ENCODE data around the gene PLEKHM1. TPM values are rescaled to one million over a fixed set of nuclear protein-coding genes. Genes with fewer than 3 reads are reported as not detected.

PLEKHM1 gene
- total and polyA plus RNA-seq, 4 donors: 11.6 to 30.0 (median 16.8) TPM

DNA sequence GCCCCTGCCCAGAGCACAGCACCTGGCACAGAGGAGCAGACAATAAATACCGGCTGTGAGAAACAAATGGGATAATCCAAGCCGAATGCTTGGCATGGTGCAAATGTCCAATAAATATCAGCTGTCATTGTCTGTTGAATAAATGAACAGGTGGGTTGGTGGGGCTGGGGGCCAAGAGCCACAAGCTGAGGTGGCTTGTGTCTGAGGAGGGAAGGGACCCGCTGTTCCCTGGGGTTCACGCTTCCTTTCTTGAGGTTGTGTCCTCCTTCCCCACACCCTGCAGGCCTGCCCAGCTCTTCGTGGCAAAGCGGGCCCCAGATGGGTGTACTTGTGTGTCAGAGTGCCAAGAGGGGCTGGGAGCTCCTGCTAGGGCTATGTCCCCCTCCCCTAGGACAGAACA lies 96.4 kb downstream of the PLEKHM1 start:
- Histone ChIP-seq H3K9me3 (ENCODE audit: control insufficient read depth, insufficient read depth, low read length) (no peaks in the 10 kb centered on the region), H3K27ac (ENCODE audit: low read depth, low read length) (no peak overlapping the region)
- no peak for DNase-seq (ENCODE audit: low read depth in 4 of 6, low spot score in 6 of 6)

DNA sequence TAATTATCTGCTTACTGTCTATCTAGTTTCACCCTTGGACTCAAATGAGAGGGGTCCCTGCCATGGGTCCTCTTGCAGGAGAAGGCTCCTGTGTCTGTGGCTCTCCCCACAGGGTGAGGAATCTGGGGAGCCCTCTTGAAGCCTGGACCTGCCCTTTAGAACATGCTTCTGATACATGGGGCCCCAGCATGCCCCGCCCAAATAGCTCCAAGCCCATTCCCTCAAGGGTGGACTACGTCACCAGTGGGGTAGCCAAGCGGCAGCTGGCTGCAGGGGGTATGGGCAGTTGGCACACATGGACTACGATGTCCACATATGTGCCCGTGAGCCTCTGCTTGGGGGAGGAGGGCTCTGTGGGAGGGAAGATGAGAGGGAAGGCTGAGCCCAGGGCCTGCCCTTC lies 97.1 kb downstream of the PLEKHM1 start:
- Histone ChIP-seq H3K27me3 (ENCODE audit: control insufficient read depth, insufficient read depth, low read length) (peaks cover 5% of the 10 kb centered on the region), H3K27ac (ENCODE audit: low read depth, low read length) (no peak overlapping the region), H3K4me1 (ENCODE audit: control insufficient read depth, insufficient read depth, low read length) (peaks cover 16% of the 10 kb centered on the region), H3K4me3 (ENCODE audit: low read depth, low read length) (no peak overlapping the region), H3K9me3 (ENCODE audit: control insufficient read depth, insufficient read depth, low read length) (no peaks in the 10 kb centered on the region), H3K36me3 (ENCODE audit: control insufficient read depth, insufficient read depth, low read length) (peaks cover 26% of the 10 kb centered on the region)
- WGBS (ENCODE audit: insufficient coverage): 90% methylated on average over 4 of the region's 5 CpGs
- DNase-seq (ENCODE audit: low read depth in 4 of 6, low spot score in 6 of 6): no peak

More for the DNA sequence above, 96.4 kb downstream of the PLEKHM1 start:
- Histone ChIP-seq H3K4me1 (ENCODE audit: control insufficient read depth, insufficient read depth, low read length) (peaks cover 16% of the 10 kb centered on the region), H3K4me3 (ENCODE audit: low read depth, low read length) (no peak overlapping the region), H3K36me3 (ENCODE audit: control insufficient read depth, insufficient read depth, low read length) (peaks cover 26% of the 10 kb centered on the region), H3K27me3 (ENCODE audit: control insufficient read depth, insufficient read depth, low read length) (peaks cover 2% of the 10 kb centered on the region)
- 84% methylated on average over 3 of the region's 6 CpGs for WGBS (ENCODE audit: insufficient coverage)

DNA sequence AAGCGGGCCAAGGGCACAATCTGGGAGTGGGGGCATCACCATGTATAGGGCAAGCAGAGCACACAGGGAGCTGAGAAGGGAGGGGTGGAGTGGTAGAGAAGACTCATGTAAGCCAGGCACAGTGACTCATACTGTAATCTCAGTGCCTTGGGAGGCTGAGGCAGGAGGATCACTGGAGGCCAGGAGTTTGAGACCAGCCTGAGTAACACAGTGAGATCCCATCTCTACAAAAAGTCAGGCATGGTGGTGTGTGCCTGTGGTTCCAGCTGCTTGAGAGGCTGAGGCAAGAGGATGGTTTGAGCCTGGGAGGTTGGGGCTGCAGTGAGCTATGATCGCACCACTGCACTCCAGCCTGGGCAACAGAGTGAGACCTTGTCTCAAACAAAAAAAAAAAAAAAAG lies 98.6 kb downstream of the PLEKHM1 start:
- peaks cover 5% of the 10 kb centered on the region for H3K27me3 ChIP-seq (ENCODE audit: control insufficient read depth, insufficient read depth, low read length)
- H3K36me3 ChIP-seq (ENCODE audit: control insufficient read depth, insufficient read depth, low read length): peaks cover 24% of the 10 kb centered on the region
- no peaks in the 10 kb centered on the region for H3K9me3 ChIP-seq (ENCODE audit: control insufficient read depth, insufficient read depth, low read length)
- no peak overlapping the region for H3K4me3 ChIP-seq (ENCODE audit: low read depth, low read length)
- DNase-seq (ENCODE audit: low read depth in 4 of 6, low spot score in 6 of 6): no peak
- WGBS (ENCODE audit: insufficient coverage): 83% methylated on average over 2 of the region's 2 CpGs
- H3K4me1 ChIP-seq (ENCODE audit: control insufficient read depth, insufficient read depth, low read length): peaks cover 16% of the 10 kb centered on the region
- H3K27ac ChIP-seq (ENCODE audit: low read depth, low read length): no peak overlapping the region

DNA sequence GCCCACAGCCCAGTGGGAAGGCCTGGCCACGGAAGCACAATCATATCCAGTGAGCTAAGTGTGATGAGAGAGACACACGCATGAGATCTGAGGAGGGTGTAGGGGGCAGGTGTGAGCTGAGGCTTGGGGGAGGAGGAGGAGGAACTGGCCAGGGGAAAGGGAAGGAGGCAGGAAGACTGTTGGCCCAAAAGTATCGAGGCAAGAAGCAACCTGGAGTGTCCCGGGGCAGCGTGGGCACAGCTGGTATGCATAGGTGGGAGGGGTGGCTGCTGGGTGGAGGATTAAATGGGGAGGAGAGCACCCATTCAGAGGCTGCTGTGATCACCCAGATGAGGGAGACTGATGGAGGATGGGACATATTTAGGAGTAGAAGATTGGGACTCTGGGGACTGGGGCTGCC lies 99.2 kb downstream of the PLEKHM1 start:
- H3K4me1 ChIP-seq (ENCODE audit: control insufficient read depth, insufficient read depth, low read length): peaks cover 16% of the 10 kb centered on the region
- peaks cover 18% of the 10 kb centered on the region for H3K36me3 ChIP-seq (ENCODE audit: control insufficient read depth, insufficient read depth, low read length)
- WGBS (ENCODE audit: insufficient coverage): 52% methylated on average over 5 of the region's 5 CpGs
- H3K4me3 ChIP-seq (ENCODE audit: low read depth, low read length): no peak overlapping the region
- H3K27ac ChIP-seq (ENCODE audit: low read depth, low read length): no peak overlapping the region
- peaks cover 5% of the 10 kb centered on the region for H3K27me3 ChIP-seq (ENCODE audit: control insufficient read depth, insufficient read depth, low read length)
- DNase-seq (ENCODE audit: low read depth in 4 of 6, low spot score in 6 of 6): no peak
- no peaks in the 10 kb centered on the region for H3K9me3 ChIP-seq (ENCODE audit: control insufficient read depth, insufficient read depth, low read length)

DNA sequence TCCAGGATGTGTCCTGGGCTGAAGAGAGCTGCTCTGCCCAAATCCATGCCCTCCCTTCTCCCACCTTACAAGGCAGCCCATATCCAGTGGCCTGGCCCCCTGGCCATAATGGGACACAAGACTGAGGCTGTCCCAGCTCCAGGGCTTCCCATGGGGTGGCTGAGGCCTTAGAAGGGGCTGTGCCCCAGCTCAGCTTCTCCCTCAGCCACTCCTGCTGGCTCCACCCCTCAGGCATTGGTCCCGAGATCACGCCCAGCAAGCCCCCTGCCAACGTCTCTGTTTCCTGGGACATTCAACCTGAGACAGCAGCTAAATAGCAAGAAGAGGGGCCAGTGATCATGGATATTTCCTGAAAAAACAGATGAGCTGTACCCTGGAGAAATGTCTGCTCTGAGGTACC lies 101.2 kb downstream of the PLEKHM1 start:
- Histone ChIP-seq H3K27me3 (ENCODE audit: control insufficient read depth, insufficient read depth, low read length) (peaks cover 5% of the 10 kb centered on the region), H3K36me3 (ENCODE audit: control insufficient read depth, insufficient read depth, low read length) (peaks cover 5% of the 10 kb centered on the region), H3K4me1 (ENCODE audit: control insufficient read depth, insufficient read depth, low read length) (peaks cover 9% of the 10 kb centered on the region), H3K4me3 (ENCODE audit: low read depth, low read length) (no peak overlapping the region), H3K9me3 (ENCODE audit: control insufficient read depth, insufficient read depth, low read length) (no peaks in the 10 kb centered on the region), H3K27ac (ENCODE audit: low read depth, low read length) (no peak overlapping the region)
- DNase-seq (ENCODE audit: low read depth in 4 of 6, low spot score in 6 of 6): no peak
- 23% methylated on average over 3 of the region's 3 CpGs for WGBS (ENCODE audit: insufficient coverage)

DNA sequence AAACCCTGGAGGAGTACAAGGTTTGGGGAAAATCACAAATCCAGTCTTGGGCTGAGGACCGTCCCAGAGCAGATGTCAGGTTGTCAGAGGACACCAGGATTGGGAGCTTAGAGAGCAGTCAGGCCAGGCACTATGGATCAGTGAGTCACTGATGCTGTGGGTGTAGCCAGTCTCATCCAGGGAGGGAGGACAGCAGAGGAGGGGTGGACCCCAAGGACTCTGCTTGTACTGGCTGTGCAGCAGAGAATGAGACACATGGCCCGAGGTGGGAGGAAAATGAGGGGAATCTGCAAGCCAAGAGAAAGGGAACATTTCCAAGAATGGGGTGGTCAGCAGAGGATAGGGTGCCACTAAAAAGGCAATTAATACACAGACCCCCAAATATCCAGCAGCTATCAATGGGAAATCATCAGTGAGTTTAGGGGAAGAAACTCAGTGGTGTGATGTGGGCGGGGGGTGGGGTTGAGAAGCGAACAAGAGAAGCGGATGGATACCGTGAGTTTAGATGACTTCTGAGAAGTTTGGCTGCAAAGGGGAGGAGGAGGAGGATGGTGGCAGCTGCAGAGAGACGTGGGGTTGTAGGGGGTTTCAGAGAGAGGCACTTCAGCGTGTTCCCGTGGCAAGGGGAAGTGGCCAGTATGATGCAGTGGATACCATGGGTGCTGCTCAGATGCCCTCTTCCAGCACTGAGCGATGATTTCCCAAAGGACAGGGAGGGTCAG lies 101.8 kb downstream of the PLEKHM1 start:
- Histone ChIP-seq H3K4me3 (ENCODE audit: low read depth, low read length) (no peak overlapping the region), H3K36me3 (ENCODE audit: control insufficient read depth, insufficient read depth, low read length) (no peaks in the 10 kb centered on the region), H3K9me3 (ENCODE audit: control insufficient read depth, insufficient read depth, low read length) (no peaks in the 10 kb centered on the region), H3K4me1 (ENCODE audit: control insufficient read depth, insufficient read depth, low read length) (peaks cover 11% of the 10 kb centered on the region), H3K27ac (ENCODE audit: low read depth, low read length) (no peak overlapping the region), H3K27me3 (ENCODE audit: control insufficient read depth, insufficient read depth, low read length) (peaks cover 5% of the 10 kb centered on the region)
- no peak for DNase-seq (ENCODE audit: low read depth in 4 of 6, low spot score in 6 of 6)
- 66% methylated on average over 10 of the region's 10 CpGs for WGBS (ENCODE audit: insufficient coverage)

DNA sequence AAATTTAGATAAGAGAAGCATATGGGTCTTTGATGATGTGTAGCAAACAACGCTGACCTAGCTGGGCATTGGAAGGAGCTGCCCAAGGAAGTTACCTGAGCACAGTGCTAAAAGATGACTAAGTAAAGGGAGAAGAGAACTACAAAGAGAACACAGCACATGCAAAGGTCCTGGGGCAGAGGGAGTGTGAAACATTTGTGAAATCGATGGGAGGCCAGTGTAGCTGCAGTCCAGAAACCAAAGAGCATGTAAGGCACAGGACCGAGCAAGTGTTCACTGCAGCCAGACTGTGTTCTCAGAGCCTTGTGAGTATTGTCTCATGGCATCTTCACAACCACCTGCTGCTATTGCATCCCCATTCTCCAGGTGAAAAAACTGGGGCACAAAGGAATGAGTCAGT lies 102.8 kb downstream of the PLEKHM1 start:
- 83% methylated on average over 2 of the region's 3 CpGs for WGBS (ENCODE audit: insufficient coverage)
- Histone ChIP-seq H3K36me3 (ENCODE audit: control insufficient read depth, insufficient read depth, low read length) (no peaks in the 10 kb centered on the region), H3K27me3 (ENCODE audit: control insufficient read depth, insufficient read depth, low read length) (peaks cover 5% of the 10 kb centered on the region), H3K4me3 (ENCODE audit: low read depth, low read length) (no peak overlapping the region), H3K9me3 (ENCODE audit: control insufficient read depth, insufficient read depth, low read length) (no peaks in the 10 kb centered on the region), H3K27ac (ENCODE audit: low read depth, low read length) (no peak overlapping the region), H3K4me1 (ENCODE audit: control insufficient read depth, insufficient read depth, low read length) (peaks cover 11% of the 10 kb centered on the region)
- DNase-seq (ENCODE audit: low read depth in 4 of 6, low spot score in 6 of 6): no peak

DNA sequence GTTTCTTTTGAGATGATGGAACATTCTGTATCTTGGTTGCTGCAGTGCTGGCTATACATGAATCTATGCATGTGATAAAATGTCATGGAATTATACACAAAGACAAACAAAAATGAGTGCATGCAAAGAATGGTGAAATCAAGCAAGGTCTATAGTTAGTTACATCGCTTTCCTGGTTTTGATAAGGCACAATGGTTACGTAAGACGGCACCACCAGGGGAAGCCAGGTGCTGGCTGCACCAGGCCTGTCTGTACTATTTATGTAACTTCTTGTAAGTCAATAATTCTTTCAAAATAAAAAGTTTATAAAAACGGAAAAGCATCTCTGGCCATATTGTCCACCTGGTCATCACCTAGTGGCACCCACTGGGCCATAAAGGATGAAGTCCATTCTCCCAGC lies 104.3 kb downstream of the PLEKHM1 start:
- H3K4me3 ChIP-seq (ENCODE audit: low read depth, low read length): no peak overlapping the region
- DNase-seq (ENCODE audit: low read depth in 4 of 6, low spot score in 6 of 6): no peak
- H3K27me3 ChIP-seq (ENCODE audit: control insufficient read depth, insufficient read depth, low read length): peaks cover 5% of the 10 kb centered on the region
- H3K9me3 ChIP-seq (ENCODE audit: control insufficient read depth, insufficient read depth, low read length): no peaks in the 10 kb centered on the region
- H3K36me3 ChIP-seq (ENCODE audit: control insufficient read depth, insufficient read depth, low read length): no peaks in the 10 kb centered on the region
- H3K4me1 ChIP-seq (ENCODE audit: control insufficient read depth, insufficient read depth, low read length): peaks cover 11% of the 10 kb centered on the region
- WGBS (ENCODE audit: insufficient coverage): 100% methylated on average over 1 of the region's 4 CpGs
- H3K27ac ChIP-seq (ENCODE audit: low read depth, low read length): no peak overlapping the region
